ENCODE data around the gene VPS13D. TPM values are rescaled to one million over a fixed set of nuclear protein-coding genes. Genes with fewer than 3 reads are reported as not detected.

The VPS13D gene
- polyA plus RNA-seq, 1 of the 3 experiments (the other 2 are of a cell fraction): 15.0 TPM

DNA sequence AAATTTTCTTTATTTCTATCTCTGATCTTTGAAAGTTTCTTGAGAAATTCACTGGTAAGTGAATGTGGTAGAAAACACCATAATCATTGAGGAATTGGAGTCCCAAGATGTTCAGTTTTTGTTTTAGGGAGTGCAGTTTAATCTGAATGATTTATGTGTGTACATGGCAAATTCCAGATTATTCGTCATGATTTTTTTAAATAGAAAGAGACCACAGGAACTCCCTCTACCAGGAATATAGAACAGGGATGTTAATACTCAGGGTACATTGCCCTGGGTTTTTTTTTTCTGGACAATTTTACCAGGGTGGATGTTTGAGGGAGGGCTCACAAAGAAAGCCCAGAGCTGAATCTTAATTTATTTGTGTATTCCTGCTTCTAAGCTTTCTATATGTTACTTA, 109.0 kb downstream of the VPS13D start:
- ChIA-PET CTCF (interaction anchor here (0.8 to 5.1 kb wide), 11 partner anchors 11 to 320 kb away, joined by 3 to 31 read pairs (median 3); partner anchors contain the start of gene DHRS3), POLR2A (interaction anchor here (1.1 kb wide), 1 partner anchor 11 kb away, joined by 3 read pairs; no protein-coding TSS in a partner anchor)
- DNase-seq: no peak
- Histone ChIP-seq H3K4me3 (ENCODE audit: low read depth in 2 of 2, low read length in 1 of 2) (no peak overlapping the region), H3K4me1 (ENCODE audit: control insufficient read depth in 1 of 2, insufficient read depth in 2 of 2, low read depth in 1 of 2, low read length in 1 of 2) (peaks cover 0 to 28% of the 10 kb centered on the region in 2 experiments; a peak in 2 of 4 replicates), H3K79me2 (ENCODE audit: insufficient read depth) (no peaks in the 10 kb centered on the region), H3K4me2 (no peak overlapping the region), H3K9me3 (no peaks in the 10 kb centered on the region), H3K9me2 (no peaks in the 10 kb centered on the region), H3K36me3 (replicated peaks in 1 of 2; ENCODE audit: control insufficient read depth in 1 of 2, insufficient read depth in 2 of 2, low read length in 1 of 2) (peaks cover 49 to 50% of the 10 kb centered on the region in 2 experiments), H3K27me3 (ENCODE audit: insufficient read depth) (no peaks in the 10 kb centered on the region), H2AFZ (ENCODE audit: low read depth) (no peak overlapping the region), H3F3A (replicated peaks; ENCODE audit: insufficient read depth) (no peaks in the 10 kb centered on the region), H4K20me1 (ENCODE audit: insufficient read depth) (no peaks in the 10 kb centered on the region), H3K27ac (ENCODE audit: low read depth in 2 of 2, low read length in 1 of 2) (peak overlapping the region in 1 of 2 experiments; percentile 96; a peak in 2 of 4 replicates), H3K9ac (no peak overlapping the region)
- WGBS (ENCODE audit: low lambda C conversion rate): 93% methylated on average over 1 of the region's 1 CpG
- TF ChIP-seq RFX5 (IDR thresholded peaks at IDR 0.05; ENCODE audit: low read length) (no peak), CHD2 (IDR thresholded peaks at IDR 0.05; ENCODE audit: low read length, partially characterized antibody) (no peak)

DNA sequence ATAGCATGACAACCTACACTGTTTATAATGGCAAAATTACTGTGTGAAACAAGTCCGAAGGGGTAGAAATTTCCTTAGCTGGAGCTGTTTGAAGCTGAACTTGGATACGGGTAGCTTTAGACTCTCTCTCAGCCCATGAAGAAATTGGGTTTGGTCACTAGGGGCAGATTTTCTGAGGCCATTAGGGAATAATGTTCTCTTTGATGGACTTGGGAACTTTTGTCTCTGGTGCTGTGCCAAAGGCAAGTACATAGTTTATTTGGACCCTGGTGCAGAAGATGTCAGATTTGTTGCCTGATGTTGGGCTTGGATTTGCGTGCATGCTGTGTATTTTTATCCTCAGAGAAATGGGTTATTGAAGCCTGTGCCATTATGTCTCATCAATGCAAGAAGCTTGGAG, 109.6 kb downstream of the VPS13D start:
- no peak overlapping the region for H3K4me2 ChIP-seq

GRCh38 chr1:12339811-12340543, 110.1 kb downstream of the VPS13D start:
- peak; percentile 61 for DNase-seq
- H3F3A ChIP-seq (replicated peaks; ENCODE audit: insufficient read depth): no peaks in the 10 kb centered on the region
- no peak overlapping the region for H3K9ac ChIP-seq
- ChIA-PET POLR2A (interaction anchor here (0.9 to 1.4 kb wide), 4 partner anchors 12 to 256 kb away, joined by 3 to 5 read pairs (median 4); no protein-coding TSS in a partner anchor), CTCF (interaction anchor here (0.7 to 5.1 kb wide), 17 partner anchors 12 to 319 kb away, joined by 3 to 31 read pairs (median 3); partner anchors contain the start of gene DHRS3)
- no peaks in the 10 kb centered on the region for H4K20me1 ChIP-seq (ENCODE audit: insufficient read depth)
- H2AFZ ChIP-seq (ENCODE audit: low read depth): no peak overlapping the region
- H3K27ac ChIP-seq (ENCODE audit: low read depth in 2 of 2, low read length in 1 of 2): peak overlapping the region in 1 of 2 experiments; percentile 96; a peak in 2 of 4 replicates
- peaks cover 0 to 37% of the 10 kb centered on the region in 2 experiments; a peak in 2 of 4 replicates for H3K4me1 ChIP-seq (ENCODE audit: control insufficient read depth in 1 of 2, insufficient read depth in 2 of 2, low read depth in 1 of 2, low read length in 1 of 2)
- no peak overlapping the region for H3K4me2 ChIP-seq
- no peaks in the 10 kb centered on the region for H3K79me2 ChIP-seq (ENCODE audit: insufficient read depth)
- H3K27me3 ChIP-seq (ENCODE audit: insufficient read depth): no peaks in the 10 kb centered on the region
- H3K4me3 ChIP-seq (ENCODE audit: low read depth in 2 of 2, low read length in 1 of 2): no peak overlapping the region
- H3K9me2 ChIP-seq: no peaks in the 10 kb centered on the region
- peaks cover 40 to 49% of the 10 kb centered on the region in 2 experiments for H3K36me3 ChIP-seq (replicated peaks in 1 of 2; ENCODE audit: control insufficient read depth in 1 of 2, insufficient read depth in 2 of 2, low read length in 1 of 2)
- no peaks in the 10 kb centered on the region for H3K9me3 ChIP-seq
- 56% methylated on average over 4 of the region's 4 CpGs for WGBS (ENCODE audit: low lambda C conversion rate)
- TF ChIP-seq, protein P1, sequence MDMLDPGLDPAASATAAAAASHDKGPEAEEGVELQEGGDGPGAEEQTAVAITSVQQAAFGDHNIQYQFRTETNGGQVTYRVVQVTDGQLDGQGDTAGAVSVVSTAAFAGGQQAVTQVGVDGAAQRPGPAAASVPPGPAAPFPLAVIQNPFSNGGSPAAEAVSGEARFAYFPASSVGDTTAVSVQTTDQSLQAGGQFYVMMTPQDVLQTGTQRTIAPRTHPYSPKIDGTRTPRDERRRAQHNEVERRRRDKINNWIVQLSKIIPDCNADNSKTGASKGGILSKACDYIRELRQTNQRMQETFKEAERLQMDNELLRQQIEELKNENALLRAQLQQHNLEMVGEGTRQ (IDR thresholded peaks at IDR 0.05; ENCODE audit: borderline replicate concordance, low read depth, low read length): no peak
- TF ChIP-seq YY1 (IDR thresholded peaks at IDR 0.05; ENCODE audit: low read depth) (no peak), CHD2 (IDR thresholded peaks at IDR 0.05; ENCODE audit: low read length, partially characterized antibody) (peak; percentile 46), USF1 (IDR thresholded peaks at IDR 0.05; ENCODE audit: borderline replicate concordance, low read depth) (no peak), SMC3 (IDR thresholded peaks at IDR 0.05; ENCODE audit: low read depth, low read length) (no peak), EP300 (IDR thresholded peaks at IDR 0.05; ENCODE audit: borderline replicate concordance in 1 of 2, low read depth in 1 of 2, low read length in 1 of 2) (peak in 1 of 2 experiments; percentile 46; a peak in 1 of 4 replicates), FOSL2 (IDR thresholded peaks at IDR 0.05; ENCODE audit: borderline replicate concordance, low read depth) (no peak), RCOR1 (IDR thresholded peaks at IDR 0.05; ENCODE audit: low read length) (peak; percentile 78), TCF12 (IDR thresholded peaks at IDR 0.05) (0 out of 2 replicates have a peak, but pooled peaks have one; percentile 6), GATA2 (CRISPR knock-in tag; IDR thresholded peaks at IDR 0.05) (peak; percentile 58), RXRA (IDR thresholded peaks at IDR 0.05; ENCODE audit: borderline replicate concordance, low read depth) (no peak)
- TF ChIP-seq, protein P2, sequence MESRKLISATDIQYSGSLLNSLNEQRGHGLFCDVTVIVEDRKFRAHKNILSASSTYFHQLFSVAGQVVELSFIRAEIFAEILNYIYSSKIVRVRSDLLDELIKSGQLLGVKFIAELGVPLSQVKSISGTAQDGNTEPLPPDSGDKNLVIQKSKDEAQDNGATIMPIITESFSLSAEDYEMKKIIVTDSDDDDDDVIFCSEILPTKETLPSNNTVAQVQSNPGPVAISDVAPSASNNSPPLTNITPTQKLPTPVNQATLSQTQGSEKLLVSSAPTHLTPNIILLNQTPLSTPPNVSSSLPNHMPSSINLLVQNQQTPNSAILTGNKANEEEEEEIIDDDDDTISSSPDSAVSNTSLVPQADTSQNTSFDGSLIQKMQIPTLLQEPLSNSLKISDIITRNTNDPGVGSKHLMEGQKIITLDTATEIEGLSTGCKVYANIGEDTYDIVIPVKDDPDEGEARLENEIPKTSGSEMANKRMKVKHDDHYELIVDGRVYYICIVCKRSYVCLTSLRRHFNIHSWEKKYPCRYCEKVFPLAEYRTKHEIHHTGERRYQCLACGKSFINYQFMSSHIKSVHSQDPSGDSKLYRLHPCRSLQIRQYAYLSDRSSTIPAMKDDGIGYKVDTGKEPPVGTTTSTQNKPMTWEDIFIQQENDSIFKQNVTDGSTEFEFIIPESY (IDR thresholded peaks at IDR 0.05; ENCODE audit: borderline replicate concordance, low read depth): no peak

More for the DNA sequence above, 109.6 kb downstream of the VPS13D start:
- Histone ChIP-seq H3K9me3 (no peaks in the 10 kb centered on the region), H3K9ac (no peak overlapping the region), H4K20me1 (ENCODE audit: insufficient read depth) (no peaks in the 10 kb centered on the region), H3K4me3 (ENCODE audit: low read depth in 2 of 2, low read length in 1 of 2) (no peak overlapping the region), H3K4me1 (ENCODE audit: control insufficient read depth in 1 of 2, insufficient read depth in 2 of 2, low read depth in 1 of 2, low read length in 1 of 2) (peaks cover 0 to 31% of the 10 kb centered on the region in 2 experiments; a peak in 2 of 4 replicates), H3F3A (replicated peaks; ENCODE audit: insufficient read depth) (no peaks in the 10 kb centered on the region), H3K79me2 (ENCODE audit: insufficient read depth) (no peaks in the 10 kb centered on the region), H3K27ac (ENCODE audit: low read depth in 2 of 2, low read length in 1 of 2) (peak overlapping the region in 1 of 2 experiments; percentile 96; a peak in 2 of 4 replicates), H2AFZ (ENCODE audit: low read depth) (no peak overlapping the region), H3K27me3 (ENCODE audit: insufficient read depth) (no peaks in the 10 kb centered on the region), H3K36me3 (replicated peaks in 1 of 2; ENCODE audit: control insufficient read depth in 1 of 2, insufficient read depth in 2 of 2, low read length in 1 of 2) (peaks cover 44 to 49% of the 10 kb centered on the region in 2 experiments), H3K9me2 (no peaks in the 10 kb centered on the region)
- CTCF ChIA-PET: interaction anchor here (0.7 to 5.1 kb wide), 19 partner anchors 11 to 320 kb away, joined by 3 to 31 read pairs (median 3); partner anchors contain the start of gene DHRS3
- TF ChIP-seq RAD21 (IDR thresholded peaks at IDR 0.05; ENCODE audit: low read length) (0 out of 2 replicates have a peak, but pooled peaks have one; percentile 23), FOXJ3 (CRISPR knock-in tag; IDR thresholded peaks at IDR 0.05) (0 out of 2 replicates have a peak, but pooled peaks have one; percentile 10), FOXM1 (IDR thresholded peaks at IDR 0.05; ENCODE audit: low read depth) (no peak)
- 71% methylated on average over 3 of the region's 3 CpGs for WGBS (ENCODE audit: low lambda C conversion rate)
- POLR2A ChIA-PET: interaction anchor here (0.9 to 1.4 kb wide), 4 partner anchors 11 to 257 kb away, joined by 3 to 5 read pairs (median 4); no protein-coding TSS in a partner anchor
- DNase-seq: peak; percentile 28

Data from SK-N-SH (cell line).